Liver (tissue), 3 donors: Measurements from ENCODE around the gene GPD2.

Experiments used
- CTCF ChIP-seq: fragments of 150-350 bp; IDR thresholded peaks from 2 replicates; pipeline ENCODE4 v1.5.1; 2017; ENCODE audit warnings: improper control_type of control experiment, low read depth, low read length; ENCODE audit not compliant: missing input control
- FOXA1 ChIP-seq: IDR thresholded peaks from 2 replicates; pipeline ENCODE4 v1.6.1; 2016; ENCODE audit warnings: antibody characterized with exemption
- GABPA ChIP-seq, 2 donors: IDR thresholded peaks in 1 of 2; conservative IDR thresholded peaks in 1 of 2; 2 replicates each; pipeline ENCODE4 v1.6.1; 2016; ENCODE audit warnings: antibody characterized with exemption in 2 of 2, mild to moderate bottlenecking in 1 of 2, moderate library complexity in 1 of 2
- HNF4A ChIP-seq, 2 donors: conservative IDR thresholded peaks; 2 replicates each; pipeline ENCODE4 v1.6.1; 2016; ENCODE audit warnings: antibody characterized with exemption in 2 of 2, mild to moderate bottlenecking in 2 of 2
- JUND ChIP-seq, 2 donors: IDR thresholded peaks; 2 replicates each; pipeline ENCODE4 v1.6.1; 2016; ENCODE audit warnings: antibody characterized with exemption in 2 of 2
- RAD21 ChIP-seq, 2 donors: IDR thresholded peaks; 2 replicates each; pipeline ENCODE4 v1.6.1; 2016; ENCODE audit warnings: antibody characterized with exemption in 2 of 2, mild to moderate bottlenecking in 2 of 2
- SP1 ChIP-seq: IDR thresholded peaks from 2 replicates; pipeline ENCODE4 v1.6.1; 2018; ENCODE audit warnings: antibody characterized with exemption, mild to moderate bottlenecking
- TAF1 ChIP-seq: conservative IDR thresholded peaks from 2 replicates; pipeline ENCODE4 v1.6.1; 2016; ENCODE audit warnings: antibody characterized with exemption, mild to moderate bottlenecking
- YY1 ChIP-seq: IDR thresholded peaks from 2 replicates; pipeline ENCODE4 v1.6.1; 2016; ENCODE audit warnings: antibody characterized with exemption, mild to moderate bottlenecking
- ZBTB33 ChIP-seq: IDR thresholded peaks from 2 replicates; pipeline ENCODE4 v1.6.1; 2016; ENCODE audit warnings: antibody characterized with exemption
- TF ChIP-seq, protein P1 (sequence below): IDR thresholded peaks from 2 replicates; pipeline ENCODE4 v1.6.1; 2016; ENCODE audit warnings: antibody characterized with exemption
- TF ChIP-seq, protein P2 (sequence below): IDR thresholded peaks from 2 replicates; pipeline ENCODE4 v1.6.1; 2016; ENCODE audit warnings: antibody characterized with exemption
- TF ChIP-seq, protein P3 (sequence below): IDR thresholded peaks from 2 replicates; pipeline ENCODE4 v1.6.1; 2016; ENCODE audit warnings: antibody characterized with exemption, mild to moderate bottlenecking
- donor health status: healthy.
- donor health status: healthy.

GRCh38 chr2:156574112-156574511 lies 137.9 kb downstream of the GPD2 start:
- TF ChIP-seq CTCF (no peak), SP1 (no peak), RAD21 (IDR thresholded peaks at IDR 0.05) (no peak), TAF1 (no peak), HNF4A (conservative IDR thresholded peaks at IDR 0.05) (no peak), YY1 (no peak), ZBTB33 (no peak), JUND (IDR thresholded peaks at IDR 0.05) (no peak), FOXA1 (no peak), GABPA (IDR thresholded peaks at IDR 0.05 in 1 of 2, conservative IDR thresholded peaks at IDR 0.05 in 1 of 2) (no peak)
- TF ChIP-seq, protein P1, sequence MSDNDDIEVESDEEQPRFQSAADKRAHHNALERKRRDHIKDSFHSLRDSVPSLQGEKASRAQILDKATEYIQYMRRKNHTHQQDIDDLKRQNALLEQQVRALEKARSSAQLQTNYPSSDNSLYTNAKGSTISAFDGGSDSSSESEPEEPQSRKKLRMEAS, result no peak
- TF ChIP-seq, protein P2, sequence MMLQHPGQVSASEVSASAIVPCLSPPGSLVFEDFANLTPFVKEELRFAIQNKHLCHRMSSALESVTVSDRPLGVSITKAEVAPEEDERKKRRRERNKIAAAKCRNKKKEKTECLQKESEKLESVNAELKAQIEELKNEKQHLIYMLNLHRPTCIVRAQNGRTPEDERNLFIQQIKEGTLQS, result no peak
- TF ChIP-seq, protein P3, sequence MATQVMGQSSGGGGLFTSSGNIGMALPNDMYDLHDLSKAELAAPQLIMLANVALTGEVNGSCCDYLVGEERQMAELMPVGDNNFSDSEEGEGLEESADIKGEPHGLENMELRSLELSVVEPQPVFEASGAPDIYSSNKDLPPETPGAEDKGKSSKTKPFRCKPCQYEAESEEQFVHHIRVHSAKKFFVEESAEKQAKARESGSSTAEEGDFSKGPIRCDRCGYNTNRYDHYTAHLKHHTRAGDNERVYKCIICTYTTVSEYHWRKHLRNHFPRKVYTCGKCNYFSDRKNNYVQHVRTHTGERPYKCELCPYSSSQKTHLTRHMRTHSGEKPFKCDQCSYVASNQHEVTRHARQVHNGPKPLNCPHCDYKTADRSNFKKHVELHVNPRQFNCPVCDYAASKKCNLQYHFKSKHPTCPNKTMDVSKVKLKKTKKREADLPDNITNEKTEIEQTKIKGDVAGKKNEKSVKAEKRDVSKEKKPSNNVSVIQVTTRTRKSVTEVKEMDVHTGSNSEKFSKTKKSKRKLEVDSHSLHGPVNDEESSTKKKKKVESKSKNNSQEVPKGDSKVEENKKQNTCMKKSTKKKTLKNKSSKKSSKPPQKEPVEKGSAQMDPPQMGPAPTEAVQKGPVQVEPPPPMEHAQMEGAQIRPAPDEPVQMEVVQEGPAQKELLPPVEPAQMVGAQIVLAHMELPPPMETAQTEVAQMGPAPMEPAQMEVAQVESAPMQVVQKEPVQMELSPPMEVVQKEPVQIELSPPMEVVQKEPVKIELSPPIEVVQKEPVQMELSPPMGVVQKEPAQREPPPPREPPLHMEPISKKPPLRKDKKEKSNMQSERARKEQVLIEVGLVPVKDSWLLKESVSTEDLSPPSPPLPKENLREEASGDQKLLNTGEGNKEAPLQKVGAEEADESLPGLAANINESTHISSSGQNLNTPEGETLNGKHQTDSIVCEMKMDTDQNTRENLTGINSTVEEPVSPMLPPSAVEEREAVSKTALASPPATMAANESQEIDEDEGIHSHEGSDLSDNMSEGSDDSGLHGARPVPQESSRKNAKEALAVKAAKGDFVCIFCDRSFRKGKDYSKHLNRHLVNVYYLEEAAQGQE, result no peak
